Fibroblast of the aortic adventitia (primary cell): ENCODE measurements around the gene PHACTR2. TPM values are rescaled to one million over a fixed set of nuclear protein-coding genes. Genes with fewer than 3 reads are reported as not detected.
"Not testable (repeated sequence)": the region's sequence is repeated elsewhere in the genome, so short reads cannot be mapped to it uniquely, and the experiment has no call there.

Source experiments
- DNase-seq: peaks from one replicate; pipeline ENCODE4 v3.0.0-alpha.2; 2010; ENCODE audit warnings: low read depth
- H3K4me3 ChIP-seq: 2 replicates; pipeline ENCODE4 v1.5.1; 2011; ENCODE audit warnings: low read depth, mild to moderate bottlenecking, control low read depth, low read length, moderate library complexity
- CTCF ChIP-seq: IDR thresholded peaks from 2 replicates; pipeline ENCODE4 v1.5.1; 2011; ENCODE audit warnings: mild to moderate bottlenecking, low read length, control low read depth, inconsistent platforms; ENCODE audit not compliant: insufficient read depth
- total RNA-seq: library from RNA; depleted of rRNA; stranded (reverse); fragments of >200 nt; gene quantifications from 2 replicates; pipeline ENCODE4 v1.2.3, GENCODE V29; 2012; ENCODE audit warnings: low replicate concordance

Gene PHACTR2
- total RNA-seq, 1 donor = 74.7 TPM

GRCh38 chr6:143842902-143843676 lies 165.3 kb downstream of the PHACTR2 start, which contains the start of gene LTV1:
Gene LTV1, plus strand, starts transcription at chr6:143843338. Its CDS starts 140 bp downstream, at chr6:143843478.
- peak within 1 kb of the TSS; percentile 96 for H3K4me3 ChIP-seq
- peak; percentile 96 for DNase-seq
- no peak for TF ChIP-seq CTCF

- H3K4me3 ChIP-seq = peak overlapping the region; percentile 96
- no peak for TF ChIP-seq CTCF
- no peak for DNase-seq
Measured at GRCh38 chr6:143843677-143843999, 165.9 kb downstream of the PHACTR2 start.

- DNase-seq = peak; percentile 11
Measured at GRCh38 chr6:143844006-143844405, 166.2 kb downstream of the PHACTR2 start.

GRCh38 chr6:143845033-143845432 lies 167.3 kb downstream of the PHACTR2 start:
- no peak for TF ChIP-seq CTCF
- DNase-seq = no peak
- H3K4me3 ChIP-seq = no peak overlapping the region

More at GRCh38 chr6:143844006-143844405, 166.2 kb downstream of the PHACTR2 start:
- TF ChIP-seq CTCF = no peak
- H3K4me3 ChIP-seq = peak overlapping the region; percentile 96

GRCh38 chr6:143851706-143852105 lies 173.9 kb downstream of the PHACTR2 start:
- H3K4me3 ChIP-seq, DNase-seq: not testable (repeated sequence)

- H3K4me3 ChIP-seq, DNase-seq: not testable (repeated sequence)
Measured at GRCh38 chr6:143855057-143855456, 177.3 kb downstream of the PHACTR2 start.

- not testable (repeated sequence) for H3K4me3 ChIP-seq, DNase-seq
Measured at GRCh38 chr6:143856762-143857161, 179.0 kb downstream of the PHACTR2 start.

GRCh38 chr6:143857651-143858050 lies 179.9 kb downstream of the PHACTR2 start:
- no peak for TF ChIP-seq CTCF
- H3K4me3 ChIP-seq = no peak overlapping the region
- DNase-seq = no peak
